Brain microvascular endothelial cell (primary cell): ENCODE measurements around the gene SDK2.

Experiments used
- DNase-seq: peaks from one replicate; pipeline ENCODE4 v3.0.0-alpha.2; 2020
- H3K27ac ChIP-seq: fragments of 250-450 bp; sonication (Bioruptor Pico); 2 replicates; pipeline ENCODE4 v1.5.1; 2020; ENCODE audit warnings: mild to moderate bottlenecking, moderate library complexity
- H3K27me3 ChIP-seq: fragments of 250-450 bp; sonication (Bioruptor Pico); replicated peaks from 2 replicates; pipeline ENCODE4 v1.5.1; 2020; ENCODE audit warnings: mild to moderate bottlenecking
- H3K36me3 ChIP-seq: fragments of 250-450 bp; sonication (Bioruptor Pico); replicated peaks from 2 replicates; pipeline ENCODE4 v1.5.1; 2020; ENCODE audit warnings: mild to moderate bottlenecking
- H3K4me3 ChIP-seq: 2 replicates; pipeline ENCODE4 v1.5.1; 2011; ENCODE audit warnings: low read depth, mild to moderate bottlenecking, control low read depth, low read length, moderate library complexity
- in situ Hi-C: cut with HindIII; loops from 2 replicates; pipeline ENCODE4 v1.10.0; 2017; ENCODE audit warnings: low sequenced_read_pairs, low pct_ligation_motif_present
- TF ChIP-seq, protein P1 (sequence below): IDR thresholded peaks from 2 replicates; pipeline ENCODE4 v1.5.1; 2011; ENCODE audit warnings: low read depth, mild to moderate bottlenecking, moderate library complexity, low read length, control low read depth, inconsistent platforms; ENCODE audit errors: missing control alignments

The SDK2 gene

DNA sequence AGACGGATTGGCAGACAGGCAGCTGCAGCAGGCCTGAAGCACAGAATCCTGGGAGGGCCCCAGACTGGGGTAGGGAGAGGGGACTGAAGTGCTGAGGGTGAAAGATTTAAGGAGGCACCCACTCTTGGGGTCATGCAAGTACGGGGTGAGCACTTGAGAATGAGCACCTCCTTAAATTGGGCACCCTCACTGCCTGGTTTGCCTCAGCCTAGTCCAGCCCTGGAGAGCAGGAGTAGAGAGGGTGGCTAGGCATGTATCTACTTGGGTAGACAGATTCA is 178.4 kb downstream of the SDK2 start:
- Histone ChIP-seq H3K27me3 (no peaks in the 10 kb centered on the region), H3K4me3 (no peak overlapping the region), H3K36me3 (no peaks in the 10 kb centered on the region), H3K27ac (no peak overlapping the region)
- TF ChIP-seq, protein P1, sequence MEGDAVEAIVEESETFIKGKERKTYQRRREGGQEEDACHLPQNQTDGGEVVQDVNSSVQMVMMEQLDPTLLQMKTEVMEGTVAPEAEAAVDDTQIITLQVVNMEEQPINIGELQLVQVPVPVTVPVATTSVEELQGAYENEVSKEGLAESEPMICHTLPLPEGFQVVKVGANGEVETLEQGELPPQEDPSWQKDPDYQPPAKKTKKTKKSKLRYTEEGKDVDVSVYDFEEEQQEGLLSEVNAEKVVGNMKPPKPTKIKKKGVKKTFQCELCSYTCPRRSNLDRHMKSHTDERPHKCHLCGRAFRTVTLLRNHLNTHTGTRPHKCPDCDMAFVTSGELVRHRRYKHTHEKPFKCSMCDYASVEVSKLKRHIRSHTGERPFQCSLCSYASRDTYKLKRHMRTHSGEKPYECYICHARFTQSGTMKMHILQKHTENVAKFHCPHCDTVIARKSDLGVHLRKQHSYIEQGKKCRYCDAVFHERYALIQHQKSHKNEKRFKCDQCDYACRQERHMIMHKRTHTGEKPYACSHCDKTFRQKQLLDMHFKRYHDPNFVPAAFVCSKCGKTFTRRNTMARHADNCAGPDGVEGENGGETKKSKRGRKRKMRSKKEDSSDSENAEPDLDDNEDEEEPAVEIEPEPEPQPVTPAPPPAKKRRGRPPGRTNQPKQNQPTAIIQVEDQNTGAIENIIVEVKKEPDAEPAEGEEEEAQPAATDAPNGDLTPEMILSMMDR = no peak
- in situ Hi-C loops = no loop called here
- no peak for DNase-seq

DNA sequence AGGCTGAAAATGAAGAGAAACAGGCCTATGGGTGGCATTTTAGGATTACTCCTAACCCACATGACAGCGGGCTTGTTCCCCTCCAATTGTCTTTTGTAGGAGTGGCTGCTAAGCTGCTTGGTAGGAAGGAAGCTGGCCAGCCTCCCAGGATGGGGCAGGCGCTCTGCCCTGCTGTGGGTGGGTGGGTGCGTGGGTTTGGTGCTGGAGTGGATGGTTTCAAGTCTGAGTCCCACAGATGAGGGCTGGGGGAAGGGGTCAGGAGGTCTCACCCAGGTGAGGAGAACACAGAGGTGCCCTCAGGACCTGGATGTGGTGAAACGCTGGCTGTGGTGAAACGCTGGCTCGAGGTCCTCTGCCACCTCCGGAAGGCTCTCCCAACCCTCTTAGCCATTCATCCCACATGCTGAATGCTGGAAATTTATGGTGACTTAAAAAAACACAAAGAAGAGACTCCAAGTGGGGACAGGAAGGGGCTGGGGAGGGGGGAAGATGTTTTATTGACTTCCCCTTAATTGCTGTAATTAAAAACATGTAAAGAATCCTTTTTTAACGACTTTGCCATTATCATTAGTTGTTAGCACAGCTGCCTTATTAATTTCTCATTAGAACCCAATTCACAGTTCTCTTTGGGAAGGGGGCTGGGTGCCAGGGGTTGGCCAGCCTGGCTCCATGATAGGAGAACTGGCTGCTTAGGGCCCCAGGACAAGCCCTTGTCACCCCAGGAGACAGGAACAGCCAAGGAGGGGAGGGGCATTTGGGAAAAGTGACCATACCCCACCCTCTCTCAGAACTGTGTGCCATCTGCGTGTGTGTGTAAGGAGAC is 178.9 kb downstream of the SDK2 start:
- no peak overlapping the region for H3K4me3 ChIP-seq
- TF ChIP-seq, protein P1 = no peak
- in situ Hi-C loops = no loop called here

DNA sequence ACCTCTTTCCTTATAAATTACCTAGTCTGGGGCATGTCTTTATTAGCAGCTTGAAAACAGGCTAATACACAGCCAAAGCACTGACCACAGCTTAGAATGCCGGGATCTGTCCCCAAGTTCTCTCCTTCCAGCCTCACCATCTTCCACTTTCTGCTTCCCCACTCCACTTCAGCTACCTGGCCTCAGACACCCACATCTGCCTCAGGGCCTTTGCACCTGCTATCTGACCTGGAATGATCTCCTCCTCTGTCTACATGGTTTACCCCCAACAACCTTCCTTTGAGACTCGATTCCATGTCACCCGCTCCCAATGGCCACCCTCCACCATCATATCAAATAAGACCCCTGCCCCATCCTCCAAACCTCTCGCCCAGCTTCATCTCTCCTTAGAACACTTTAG is 179.8 kb downstream of the SDK2 start:
- TF ChIP-seq, protein P1 = no peak
- Histone ChIP-seq H3K36me3 (no peaks in the 10 kb centered on the region), H3K27me3 (no peaks in the 10 kb centered on the region), H3K4me3 (no peak overlapping the region), H3K27ac (no peak overlapping the region)
- DNase-seq = no peak
- in situ Hi-C loops = no loop called here

More for the DNA sequence above, 178.9 kb downstream of the SDK2 start:
- no peak for DNase-seq
- H3K27ac ChIP-seq = no peak overlapping the region
- H3K27me3 ChIP-seq = no peaks in the 10 kb centered on the region
- no peaks in the 10 kb centered on the region for H3K36me3 ChIP-seq

DNA sequence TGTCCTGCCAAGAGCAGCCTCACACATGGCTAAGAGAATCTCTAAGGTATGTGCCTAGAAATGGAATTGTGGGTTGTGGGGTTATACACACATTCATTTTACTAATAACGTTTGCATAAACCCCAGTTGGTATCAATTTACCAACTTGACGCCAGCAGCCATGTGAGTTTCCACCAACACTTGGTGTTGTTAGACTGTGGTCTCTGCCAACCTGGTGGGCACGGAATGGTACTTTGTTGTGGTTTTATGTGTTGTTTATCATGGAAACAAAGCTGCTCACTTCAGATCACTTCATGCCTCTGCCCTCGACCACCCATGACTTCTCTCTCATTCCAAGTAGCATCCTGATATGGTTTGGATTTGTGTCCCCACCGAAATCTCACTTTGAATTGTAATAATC is 180.4 kb downstream of the SDK2 start:
- no peak for DNase-seq
- H3K27ac ChIP-seq = no peak overlapping the region
- in situ Hi-C loops = no loop called here
- H3K36me3 ChIP-seq = no peaks in the 10 kb centered on the region
- no peaks in the 10 kb centered on the region for H3K27me3 ChIP-seq
- TF ChIP-seq, protein P1 = no peak
- no peak overlapping the region for H3K4me3 ChIP-seq

DNA sequence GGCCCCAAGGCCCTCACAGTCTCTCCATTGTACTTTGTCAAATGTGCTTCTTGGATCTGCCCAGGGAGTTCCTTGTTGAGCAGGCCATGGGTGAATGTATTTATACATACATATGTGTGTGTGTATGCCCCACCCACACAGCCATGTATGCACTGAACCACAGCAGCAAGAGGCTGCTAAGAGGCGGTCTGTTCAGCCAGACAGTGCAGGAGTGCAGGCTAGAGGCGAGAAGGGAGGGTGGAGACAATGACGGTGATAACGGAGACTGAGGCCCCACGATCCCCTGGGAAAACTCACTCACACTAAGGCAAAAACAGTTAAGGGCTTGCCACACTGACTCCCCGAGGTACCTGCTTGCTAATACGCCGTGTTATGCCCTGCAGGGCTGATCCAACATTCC is 181.4 kb downstream of the SDK2 start:
- H3K36me3 ChIP-seq = no peaks in the 10 kb centered on the region
- H3K4me3 ChIP-seq = no peak overlapping the region
- H3K27ac ChIP-seq = no peak overlapping the region
- TF ChIP-seq, protein P1 = no peak
- in situ Hi-C loops = no loop called here
- no peaks in the 10 kb centered on the region for H3K27me3 ChIP-seq
- no peak for DNase-seq

DNA sequence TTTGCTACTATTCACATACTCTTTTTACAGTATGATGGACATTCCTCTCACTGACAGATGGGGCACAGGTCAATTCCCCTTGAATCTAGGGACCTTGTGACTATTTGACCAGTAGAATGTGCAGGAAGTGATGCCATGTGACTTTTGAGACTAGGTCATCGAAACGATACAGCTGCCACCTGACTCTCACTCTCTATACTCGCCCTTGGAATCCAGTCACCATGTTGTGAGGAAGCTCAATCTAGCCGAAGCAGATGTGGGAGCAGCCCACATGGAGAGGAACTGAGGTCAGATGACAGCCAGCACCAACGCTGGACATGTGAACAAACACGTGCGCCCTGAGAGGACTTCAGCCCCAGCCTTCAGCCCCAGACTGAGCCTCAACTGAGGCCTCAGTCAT is 184.3 kb downstream of the SDK2 start:
- H3K36me3 ChIP-seq = no peaks in the 10 kb centered on the region
- no peak overlapping the region for H3K27ac ChIP-seq
- H3K27me3 ChIP-seq = no peaks in the 10 kb centered on the region
- in situ Hi-C loops = no loop called here
- DNase-seq = no peak
- H3K4me3 ChIP-seq = no peak overlapping the region
- TF ChIP-seq, protein P1 = no peak
